ENCODE measurements around the gene NPIPB9. TPM values are rescaled to one million over a fixed set of nuclear protein-coding genes. Genes with fewer than 3 reads are reported as not detected.
"Not testable (repeated sequence)": the region's sequence is repeated elsewhere in the genome, so short reads cannot be mapped to it uniquely, and the experiment has no call there.

The NPIPB9 gene
- total and polyA plus RNA-seq, 2 of the 8 experiments (the other 6 are each of a cell fraction or from before 2014, with no cell fraction given): 0.41 to 2.4 TPM

- 46% methylated on average over 7 of the region's 13 CpGs; no CpG with 5 or more reads in 1 of the 2 experiments for WGBS, 2 experiments (ENCODE audit: extremely low coverage in 1 of 2, insufficient coverage in 1 of 2, insufficient read length in 1 of 2, insufficient replicate concordance in 2 of 2, low coverage in 1 of 2, low lambda C conversion rate in 2 of 2, missing lambda C conversion rate in 1 of 2)
- H3K4ac ChIP-seq (replicated peaks; ENCODE audit: insufficient read length, low read depth, low read length); H3K4me3 ChIP-seq (ENCODE audit: extremely low read depth in 1 of 4, insufficient read depth in 2 of 4, low read depth in 3 of 4, low read length in 4 of 4); H3K4me1 ChIP-seq (replicated peaks in 1 of 4; ENCODE audit: control insufficient read depth in 3 of 4, insufficient read depth in 4 of 4, low read length in 3 of 4); H2BK120ac ChIP-seq (replicated peaks; ENCODE audit: low read depth, low read length); H2BK20ac ChIP-seq (ENCODE audit: low read length); H2BK5ac ChIP-seq (ENCODE audit: low read depth, low read length); H3K23ac ChIP-seq (ENCODE audit: insufficient read length); H2BK12ac ChIP-seq (ENCODE audit: low read depth, low read length); H3K79me2 ChIP-seq (ENCODE audit: control insufficient read depth in 1 of 2, insufficient read depth in 2 of 2, low read length in 2 of 2); CTCF ChIA-PET (ENCODE audit: partially characterized antibody); POLR2A ChIA-PET (ENCODE audit: partially characterized antibody); H2AK5ac ChIP-seq (ENCODE audit: low read depth, low read length); H3K14ac ChIP-seq (ENCODE audit: insufficient read length); DNase-seq (ENCODE audit: low read depth in 1 of 2, low spot score in 2 of 2); H3K23me2 ChIP-seq (ENCODE audit: low read depth, low read length); H4K20me1 ChIP-seq (replicated peaks in 1 of 2; ENCODE audit: control insufficient read depth in 1 of 2, insufficient read depth in 2 of 2, low read length in 2 of 2); H2AFZ ChIP-seq (ENCODE audit: low read length); H3K36me3 ChIP-seq (ENCODE audit: control insufficient read depth in 2 of 4, insufficient read depth in 4 of 4, low read length in 3 of 4); H3K56ac ChIP-seq (replicated peaks; ENCODE audit: insufficient read length, low read depth, low read length); H3K9ac ChIP-seq (replicated peaks in 1 of 4; ENCODE audit: extremely low read depth in 1 of 4, low read depth in 3 of 4, low read length in 3 of 4); H3K27me3 ChIP-seq (replicated peaks in 1 of 4; ENCODE audit: control insufficient read depth in 3 of 4, extremely low read depth in 1 of 4, insufficient read depth in 3 of 4, low read length in 3 of 4); H3K4me2 ChIP-seq (ENCODE audit: insufficient read depth in 1 of 2, low read depth in 2 of 2, low read length in 2 of 2); FAIRE-seq; H3K27ac ChIP-seq (ENCODE audit: low read depth, low read length); H4K5ac ChIP-seq (ENCODE audit: insufficient read length, low read depth, low read length); H4K8ac ChIP-seq (ENCODE audit: extremely low read depth, insufficient read depth, low read length); H4K91ac ChIP-seq (replicated peaks; ENCODE audit: insufficient read length, low read length); H3K79me1 ChIP-seq (ENCODE audit: low read depth, low read length); H3K18ac ChIP-seq (ENCODE audit: extremely low read depth, low read length); H3K9me3 ChIP-seq (ENCODE audit: insufficient read depth in 2 of 2, low read depth in 1 of 2, low read length in 1 of 2); H2BK15ac ChIP-seq (ENCODE audit: low read length): not testable (repeated sequence)
- TF ChIP-seq RAD21 (IDR thresholded peaks at IDR 0.05 in 1 of 2, conservative IDR thresholded peaks at IDR 0.05 in 1 of 2; ENCODE audit: low read depth in 2 of 2, low read length in 2 of 2): peak; percentile 40 to 46
- TF ChIP-seq, protein P1, sequence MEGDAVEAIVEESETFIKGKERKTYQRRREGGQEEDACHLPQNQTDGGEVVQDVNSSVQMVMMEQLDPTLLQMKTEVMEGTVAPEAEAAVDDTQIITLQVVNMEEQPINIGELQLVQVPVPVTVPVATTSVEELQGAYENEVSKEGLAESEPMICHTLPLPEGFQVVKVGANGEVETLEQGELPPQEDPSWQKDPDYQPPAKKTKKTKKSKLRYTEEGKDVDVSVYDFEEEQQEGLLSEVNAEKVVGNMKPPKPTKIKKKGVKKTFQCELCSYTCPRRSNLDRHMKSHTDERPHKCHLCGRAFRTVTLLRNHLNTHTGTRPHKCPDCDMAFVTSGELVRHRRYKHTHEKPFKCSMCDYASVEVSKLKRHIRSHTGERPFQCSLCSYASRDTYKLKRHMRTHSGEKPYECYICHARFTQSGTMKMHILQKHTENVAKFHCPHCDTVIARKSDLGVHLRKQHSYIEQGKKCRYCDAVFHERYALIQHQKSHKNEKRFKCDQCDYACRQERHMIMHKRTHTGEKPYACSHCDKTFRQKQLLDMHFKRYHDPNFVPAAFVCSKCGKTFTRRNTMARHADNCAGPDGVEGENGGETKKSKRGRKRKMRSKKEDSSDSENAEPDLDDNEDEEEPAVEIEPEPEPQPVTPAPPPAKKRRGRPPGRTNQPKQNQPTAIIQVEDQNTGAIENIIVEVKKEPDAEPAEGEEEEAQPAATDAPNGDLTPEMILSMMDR (IDR thresholded peaks at IDR 0.05; ENCODE audit: control extremely low read depth in 1 of 3, insufficient read depth in 1 of 3, low read depth in 1 of 3, low read length in 3 of 3): peak; percentile 14 to 36 (median 17); a peak in 3 of 4 replicates
These were observed 50.8 kb downstream of the NPIPB9 start for GRCh38 chr16:28802235-28803019.
